HepG2 (cell line): ENCODE measurements around the gene SLC41A3. TPM values are rescaled to one million over a fixed set of nuclear protein-coding genes. Genes with fewer than 3 reads are reported as not detected.

Experiments
- ATAC-seq: fragments of 200-7000 bp; cut with Tn5 transposase; 3 replicates; pipeline ENCODE4 v1.9.1; 2020; ENCODE audit warnings: mild to moderate bottlenecking, moderate library complexity
- BruUV-seq: library from RNA; stranded (reverse); fragments of 400-500 nt; replicated peaks from 2 replicates; lab custom pipeline; 2021; lab: Mats Ljungman, UMichigan
- CTCF ChIA-PET: fragments of 300-600 bp; formaldehyde crosslinking; extraction: SDS; loops from one replicate; lab custom pipeline; 2021; ENCODE audit warnings: low total read pairs, inconsistent platforms, low intra/inter-chr PET ratio; lab: Yijun Ruan, JAX
- POLR2A ChIA-PET: fragments of 350-600 bp; sonication (Branson Sonifier 250); formaldehyde crosslinking; loops from one replicate; lab custom pipeline; 2020; ENCODE audit warnings: antibody characterized with exemption, inconsistent platforms; lab: Yijun Ruan, JAX
- DNase-seq: peaks from one replicate; pipeline ENCODE4 v3.0.0-alpha.2; 2015; ENCODE audit warnings: low spot score
- FAIRE-seq: peaks from 3 replicates; lab custom pipeline; 2011; peaks lifted over from hg19 to GRCh38; lab: Jason Lieb, UNC
- H2AFZ ChIP-seq: one replicate; pipeline ENCODE4 v1.6.1; 2011; ENCODE audit warnings: low read length, inconsistent platforms
- H3K27ac ChIP-seq: fragments of 300-600 bp; 3 replicates; pipeline ENCODE4 v1.8.0; 2011; ENCODE audit warnings: mixed run types, mild to moderate bottlenecking, mixed read lengths, low read length, inconsistent platforms; ENCODE audit not compliant: insufficient read depth; ENCODE audit errors: extremely low read length
- H3K27me3 ChIP-seq, 2 experiments: fragments of 200-600 bp in 1 of 2; 2 replicates in 1 of 2; 3 replicates in 1 of 2; pipeline versions ENCODE4 v1.6.0 to v1.8.0; 2011; ENCODE audit warnings: low read length in 2 of 2, mild to moderate bottlenecking in 2 of 2, moderate library complexity in 2 of 2, inconsistent platforms in 1 of 2; ENCODE audit not compliant: insufficient read depth in 2 of 2, control insufficient read depth in 1 of 2
- H3K36me3 ChIP-seq, 2 experiments: fragments of 200-600 bp in 1 of 2; replicated peaks in 1 of 2; 2 replicates in 1 of 2; 3 replicates in 1 of 2; pipeline versions ENCODE4 v1.5.1 to v1.8.0; 2011; ENCODE audit warnings: low read length in 2 of 2, inconsistent platforms in 1 of 2; ENCODE audit not compliant: insufficient read depth in 2 of 2, control insufficient read depth in 1 of 2
- H3K4me1 ChIP-seq: 2 replicates; pipeline ENCODE4 v1.5.1; 2012; ENCODE audit warnings: low read length, inconsistent platforms; ENCODE audit not compliant: insufficient read depth
- H3K4me2 ChIP-seq: 2 replicates; pipeline ENCODE4 v1.6.0; 2011; ENCODE audit warnings: low read depth, low read length, inconsistent platforms
- H3K4me3 ChIP-seq, 3 experiments: fragments of 200-600 bp in 1 of 3; sonication (generic), shearing (Covaris generic) in 1 of 3; replicated peaks in 1 of 3; 2 replicates each; pipeline ENCODE4 v1.5.1; 2011 to 2016; ENCODE audit warnings: low read length in 3 of 3, inconsistent platforms in 2 of 3, low read depth in 2 of 3, mild to moderate bottlenecking in 2 of 3, control low read depth in 1 of 3, mixed read lengths in 1 of 3; ENCODE audit not compliant: insufficient read depth in 1 of 3
- H3K79me2 ChIP-seq: one replicate; pipeline ENCODE4 v1.6.1; 2011; ENCODE audit warnings: low read length, inconsistent platforms; ENCODE audit not compliant: insufficient read depth
- H3K9ac ChIP-seq: 2 replicates; pipeline ENCODE4 v1.6.0; 2011; ENCODE audit warnings: mild to moderate bottlenecking, low read depth, low read length, inconsistent platforms; ENCODE audit not compliant: insufficient read depth
- H3K9me3 ChIP-seq: 2 replicates; pipeline ENCODE4 v1.5.1; 2012; ENCODE audit warnings: mild to moderate bottlenecking, low read length
- H4K20me1 ChIP-seq: 2 replicates; pipeline ENCODE4 v1.6.0; 2011; ENCODE audit warnings: inconsistent platforms, mild to moderate bottlenecking, low read length, moderate library complexity; ENCODE audit not compliant: insufficient read depth
- FOXO1 ChIP-seq: sonication (generic); formaldehyde crosslinking; IDR thresholded peaks from 2 replicates; pipeline ENCODE4 v1.4.0; 2020; ENCODE audit warnings: missing genetic modification reagents
- HOXA7 ChIP-seq: sonication (generic); formaldehyde crosslinking; IDR thresholded peaks from 2 replicates; pipeline ENCODE4 v1.8.1; 2022; ENCODE audit warnings: mild to moderate bottlenecking, missing genetic modification reagents, moderate library complexity
- NR3C1 ChIP-seq: sonication (generic); formaldehyde crosslinking; IDR thresholded peaks from 2 replicates; pipeline ENCODE4 v1.4.0; 2020; ENCODE audit warnings: missing genetic modification reagents
- SMARCC2 ChIP-seq: fragments of 450-650 bp; IDR thresholded peaks from 2 replicates; pipeline ENCODE4 v1.6.1; 2017; ENCODE audit warnings: antibody characterized with exemption, mild to moderate bottlenecking
- TCF7 ChIP-seq: sonication (generic); IDR thresholded peaks from 2 replicates; pipeline ENCODE4 v1.6.1; 2016; ENCODE audit warnings: antibody characterized with exemption, low read depth
- WGBS: methylation state at CpG from one replicate; pipeline ENCODE4 v1.1.6; 2017; ENCODE audit warnings: low lambda C conversion rate; 5-methylcytosine and 5-hydroxymethylcytosine counted together
- in situ Hi-C: cut with HindIII; loops from 2 replicates; pipeline ENCODE4 v1.10.0; 2017; ENCODE audit warnings: low pct_unique_long_range_greater_than_20kb; ENCODE audit not compliant: extremely low pct_ligation_motif_present
- intact Hi-C: fragments of 100-400 bp; cut with micrococcal nuclease; formaldehyde crosslinking; loops from one replicate; pipeline ENCODE4 v1.10.0; 2022; ENCODE audit not compliant: unreplicated experiment
- polyA plus RNA-seq, 8 experiments: library from polyadenylated mRNA; depleted of rRNA in 3 of 8; stranded (reverse) in 7 of 8; unstranded in 1 of 8; fragments of >200 nt; fragmentation: Illumina TruSeq in 4 of 8; extraction: Trizol in 4 of 8; gene quantifications; 2 replicates each; pipeline versions ENCODE4 v1.2.1 to v1.2.3, GENCODE V29; 2011 to 2016; ENCODE audit warnings: low read depth in 4 of 8, missing spikeins in 1 of 8, mixed read lengths in 1 of 8; ENCODE audit not compliant: insufficient read depth in 1 of 8
- total RNA-seq, 5 experiments: library from RNA; depleted of rRNA; stranded (reverse); fragments of >200 nt; fragmentation: Illumina TruSeq; extraction: Trizol; gene quantifications; 2 replicates each; pipeline ENCODE4 v1.2.3, GENCODE V29; 2016; ENCODE audit warnings: low read depth in 1 of 5
- TF ChIP-seq, protein P1 (sequence below): sonication (generic); formaldehyde crosslinking; IDR thresholded peaks from 2 replicates; pipeline ENCODE4 v1.5.1; 2020; ENCODE audit warnings: mild to moderate bottlenecking, missing genetic modification reagents, borderline replicate concordance
- TF ChIP-seq, protein P2 (sequence below): sonication (generic); formaldehyde crosslinking; IDR thresholded peaks from 2 replicates; pipeline ENCODE4 v1.8.1; 2023; ENCODE audit warnings: missing genetic modification reagents, inconsistent platforms, borderline replicate concordance
- TF ChIP-seq, protein P3 (sequence below): sonication (generic); formaldehyde crosslinking; IDR thresholded peaks from 2 replicates; pipeline ENCODE4 v1.4.0; 2020; ENCODE audit warnings: mild to moderate bottlenecking, low read depth, missing genetic modification reagents

Gene SLC41A3
- total and polyA plus RNA-seq, 2 of the 13 experiments (the other 11 are each of a cell fraction or from before 2014, with no cell fraction given): 26.0 to 71.1 TPM

DNA sequence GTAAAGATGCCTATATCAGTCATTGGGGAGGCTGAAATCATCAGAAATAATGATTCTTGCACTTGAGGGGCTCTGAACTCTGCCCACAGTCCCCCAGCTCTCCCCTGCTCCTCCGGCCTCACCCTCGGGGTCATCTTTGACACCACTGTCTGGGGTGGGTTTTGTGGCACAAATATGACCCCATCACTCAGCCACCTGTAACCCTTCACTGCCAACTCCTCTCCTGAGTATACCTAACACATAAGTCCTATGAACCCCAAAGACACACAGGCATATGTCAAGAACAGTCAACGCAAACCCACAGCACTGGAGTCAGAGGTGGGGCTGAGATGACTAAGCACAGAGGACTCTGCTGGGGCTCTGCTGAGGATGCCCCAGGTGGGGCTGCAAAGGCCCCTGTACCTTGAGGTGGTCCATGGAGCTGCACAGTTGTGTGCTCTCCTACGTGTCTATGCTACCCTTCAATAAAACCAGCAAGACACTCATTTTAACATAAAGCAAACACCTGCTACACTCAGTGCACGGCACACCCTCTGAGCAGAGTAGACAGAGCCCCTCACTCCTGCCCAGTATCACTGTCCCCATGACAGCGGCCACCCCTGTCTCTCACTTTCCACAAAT, 29.9 kb downstream of the SLC41A3 start:
- no peak overlapping the region for H3K27ac ChIP-seq
- in situ Hi-C loops: no loop called here
- intact Hi-C loops: loop anchor here (10.0 kb wide), 1 partner anchor 59 kb away; no protein-coding TSS in a partner anchor
- no peak overlapping the region for H2AFZ ChIP-seq
- H3K36me3 ChIP-seq: no peaks in the 10 kb centered on the region
- POLR2A ChIA-PET: no interaction called here
- ATAC-seq: no peak
- WGBS: 60% methylated on average over 5 of the region's 6 CpGs
- H4K20me1 ChIP-seq: no peaks in the 10 kb centered on the region
- H3K9ac ChIP-seq: no peak overlapping the region
- H3K27me3 ChIP-seq: no peaks in the 10 kb centered on the region
- no peak for DNase-seq
- no peaks in the 10 kb centered on the region for H3K79me2 ChIP-seq
- no TSS peak for BruUV-seq
- FAIRE-seq: no peak
- CTCF ChIA-PET: no interaction called here
- H3K9me3 ChIP-seq: no peaks in the 10 kb centered on the region
- H3K4me3 ChIP-seq: no peak overlapping the region
- H3K4me1 ChIP-seq: peaks cover 46% of the 10 kb centered on the region
- TF ChIP-seq, protein P1, sequence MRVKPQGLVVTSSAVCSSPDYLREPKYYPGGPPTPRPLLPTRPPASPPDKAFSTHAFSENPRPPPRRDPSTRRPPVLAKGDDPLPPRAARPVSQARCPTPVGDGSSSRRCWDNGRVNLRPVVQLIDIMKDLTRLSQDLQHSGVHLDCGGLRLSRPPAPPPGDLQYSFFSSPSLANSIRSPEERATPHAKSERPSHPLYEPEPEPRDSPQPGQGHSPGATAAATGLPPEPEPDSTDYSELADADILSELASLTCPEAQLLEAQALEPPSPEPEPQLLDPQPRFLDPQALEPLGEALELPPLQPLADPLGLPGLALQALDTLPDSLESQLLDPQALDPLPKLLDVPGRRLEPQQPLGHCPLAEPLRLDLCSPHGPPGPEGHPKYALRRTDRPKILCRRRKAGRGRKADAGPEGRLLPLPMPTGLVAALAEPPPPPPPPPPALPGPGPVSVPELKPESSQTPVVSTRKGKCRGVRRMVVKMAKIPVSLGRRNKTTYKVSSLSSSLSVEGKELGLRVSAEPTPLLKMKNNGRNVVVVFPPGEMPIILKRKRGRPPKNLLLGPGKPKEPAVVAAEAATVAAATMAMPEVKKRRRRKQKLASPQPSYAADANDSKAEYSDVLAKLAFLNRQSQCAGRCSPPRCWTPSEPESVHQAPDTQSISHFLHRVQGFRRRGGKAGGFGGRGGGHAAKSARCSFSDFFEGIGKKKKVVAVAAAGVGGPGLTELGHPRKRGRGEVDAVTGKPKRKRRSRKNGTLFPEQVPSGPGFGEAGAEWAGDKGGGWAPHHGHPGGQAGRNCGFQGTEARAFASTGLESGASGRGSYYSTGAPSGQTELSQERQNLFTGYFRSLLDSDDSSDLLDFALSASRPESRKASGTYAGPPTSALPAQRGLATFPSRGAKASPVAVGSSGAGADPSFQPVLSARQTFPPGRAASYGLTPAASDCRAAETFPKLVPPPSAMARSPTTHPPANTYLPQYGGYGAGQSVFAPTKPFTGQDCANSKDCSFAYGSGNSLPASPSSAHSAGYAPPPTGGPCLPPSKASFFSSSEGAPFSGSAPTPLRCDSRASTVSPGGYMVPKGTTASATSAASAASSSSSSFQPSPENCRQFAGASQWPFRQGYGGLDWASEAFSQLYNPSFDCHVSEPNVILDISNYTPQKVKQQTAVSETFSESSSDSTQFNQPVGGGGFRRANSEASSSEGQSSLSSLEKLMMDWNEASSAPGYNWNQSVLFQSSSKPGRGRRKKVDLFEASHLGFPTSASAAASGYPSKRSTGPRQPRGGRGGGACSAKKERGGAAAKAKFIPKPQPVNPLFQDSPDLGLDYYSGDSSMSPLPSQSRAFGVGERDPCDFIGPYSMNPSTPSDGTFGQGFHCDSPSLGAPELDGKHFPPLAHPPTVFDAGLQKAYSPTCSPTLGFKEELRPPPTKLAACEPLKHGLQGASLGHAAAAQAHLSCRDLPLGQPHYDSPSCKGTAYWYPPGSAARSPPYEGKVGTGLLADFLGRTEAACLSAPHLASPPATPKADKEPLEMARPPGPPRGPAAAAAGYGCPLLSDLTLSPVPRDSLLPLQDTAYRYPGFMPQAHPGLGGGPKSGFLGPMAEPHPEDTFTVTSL (CRISPR knock-in tag): no peak
- TF ChIP-seq, protein P2, sequence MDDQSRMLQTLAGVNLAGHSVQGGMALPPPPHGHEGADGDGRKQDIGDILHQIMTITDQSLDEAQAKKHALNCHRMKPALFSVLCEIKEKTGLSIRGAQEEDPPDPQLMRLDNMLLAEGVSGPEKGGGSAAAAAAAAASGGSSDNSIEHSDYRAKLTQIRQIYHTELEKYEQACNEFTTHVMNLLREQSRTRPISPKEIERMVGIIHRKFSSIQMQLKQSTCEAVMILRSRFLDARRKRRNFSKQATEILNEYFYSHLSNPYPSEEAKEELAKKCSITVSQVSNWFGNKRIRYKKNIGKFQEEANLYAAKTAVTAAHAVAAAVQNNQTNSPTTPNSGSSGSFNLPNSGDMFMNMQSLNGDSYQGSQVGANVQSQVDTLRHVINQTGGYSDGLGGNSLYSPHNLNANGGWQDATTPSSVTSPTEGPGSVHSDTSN (CRISPR knock-in tag): no peak
- TF ChIP-seq TCF7: no peak
- TF ChIP-seq HOXA7 (CRISPR knock-in tag): no peak
- no peak for TF ChIP-seq FOXO1
- no peak for TF ChIP-seq NR3C1 (CRISPR knock-in tag)
- TF ChIP-seq, protein P3, sequence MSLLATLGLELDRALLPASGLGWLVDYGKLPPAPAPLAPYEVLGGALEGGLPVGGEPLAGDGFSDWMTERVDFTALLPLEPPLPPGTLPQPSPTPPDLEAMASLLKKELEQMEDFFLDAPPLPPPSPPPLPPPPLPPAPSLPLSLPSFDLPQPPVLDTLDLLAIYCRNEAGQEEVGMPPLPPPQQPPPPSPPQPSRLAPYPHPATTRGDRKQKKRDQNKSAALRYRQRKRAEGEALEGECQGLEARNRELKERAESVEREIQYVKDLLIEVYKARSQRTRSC: no peak
- no peak for TF ChIP-seq SMARCC2
- H3K4me2 ChIP-seq: no peak overlapping the region; the same call in 1 of the 2 replicates
